Subcutaneous adipose tissue (tissue), 4 donors: ENCODE data around the gene IL17RB. TPM values are rescaled to one million over a fixed set of nuclear protein-coding genes. Genes with fewer than 3 reads are reported as not detected.

Experiments used
- total RNA-seq, 4 donors: library from RNA; depleted of rRNA; stranded (reverse); fragments of >200 nt; gene quantifications; one replicate each; pipeline ENCODE4 v1.1.0, GENCODE V29; 2016
- TF ChIP-seq, protein P1 (sequence below): fragments of 450-650 bp; IDR thresholded peaks from one replicate; pipeline ENCODE4 v1.5.1; 2016; ENCODE audit warnings: low read depth, mild to moderate bottlenecking, control low read depth, antibody characterized with exemption, moderate library complexity

IL17RB gene
- total RNA-seq: 1 to 10 TPM in 2 of 4 donors, under 1 TPM in 1, not detected in 1; 0.49 to 1.4 (median 1.1) TPM

- TF ChIP-seq, protein P1, sequence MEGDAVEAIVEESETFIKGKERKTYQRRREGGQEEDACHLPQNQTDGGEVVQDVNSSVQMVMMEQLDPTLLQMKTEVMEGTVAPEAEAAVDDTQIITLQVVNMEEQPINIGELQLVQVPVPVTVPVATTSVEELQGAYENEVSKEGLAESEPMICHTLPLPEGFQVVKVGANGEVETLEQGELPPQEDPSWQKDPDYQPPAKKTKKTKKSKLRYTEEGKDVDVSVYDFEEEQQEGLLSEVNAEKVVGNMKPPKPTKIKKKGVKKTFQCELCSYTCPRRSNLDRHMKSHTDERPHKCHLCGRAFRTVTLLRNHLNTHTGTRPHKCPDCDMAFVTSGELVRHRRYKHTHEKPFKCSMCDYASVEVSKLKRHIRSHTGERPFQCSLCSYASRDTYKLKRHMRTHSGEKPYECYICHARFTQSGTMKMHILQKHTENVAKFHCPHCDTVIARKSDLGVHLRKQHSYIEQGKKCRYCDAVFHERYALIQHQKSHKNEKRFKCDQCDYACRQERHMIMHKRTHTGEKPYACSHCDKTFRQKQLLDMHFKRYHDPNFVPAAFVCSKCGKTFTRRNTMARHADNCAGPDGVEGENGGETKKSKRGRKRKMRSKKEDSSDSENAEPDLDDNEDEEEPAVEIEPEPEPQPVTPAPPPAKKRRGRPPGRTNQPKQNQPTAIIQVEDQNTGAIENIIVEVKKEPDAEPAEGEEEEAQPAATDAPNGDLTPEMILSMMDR: no peak
These were observed at the start of gene IL17RB, which contains the start of gene CHDH for GRCh38 chr3:53846134-53846850. IL17RB (plus strand) TSS chr3:53846568; CDS start chr3:53846589, 21 bp downstream. CHDH (minus strand) TSS chr3:53846419; CDS start chr3:53824008, 22,411 bp downstream.

- TF ChIP-seq, protein P1: no peak
These were observed 48.2 kb upstream of the IL17RB start for GRCh38 chr3:53798144-53798543.

GRCh38 chr3:53799338-53799865 lies 47.0 kb upstream of the IL17RB start:
- TF ChIP-seq, protein P1: no peak

DNA sequence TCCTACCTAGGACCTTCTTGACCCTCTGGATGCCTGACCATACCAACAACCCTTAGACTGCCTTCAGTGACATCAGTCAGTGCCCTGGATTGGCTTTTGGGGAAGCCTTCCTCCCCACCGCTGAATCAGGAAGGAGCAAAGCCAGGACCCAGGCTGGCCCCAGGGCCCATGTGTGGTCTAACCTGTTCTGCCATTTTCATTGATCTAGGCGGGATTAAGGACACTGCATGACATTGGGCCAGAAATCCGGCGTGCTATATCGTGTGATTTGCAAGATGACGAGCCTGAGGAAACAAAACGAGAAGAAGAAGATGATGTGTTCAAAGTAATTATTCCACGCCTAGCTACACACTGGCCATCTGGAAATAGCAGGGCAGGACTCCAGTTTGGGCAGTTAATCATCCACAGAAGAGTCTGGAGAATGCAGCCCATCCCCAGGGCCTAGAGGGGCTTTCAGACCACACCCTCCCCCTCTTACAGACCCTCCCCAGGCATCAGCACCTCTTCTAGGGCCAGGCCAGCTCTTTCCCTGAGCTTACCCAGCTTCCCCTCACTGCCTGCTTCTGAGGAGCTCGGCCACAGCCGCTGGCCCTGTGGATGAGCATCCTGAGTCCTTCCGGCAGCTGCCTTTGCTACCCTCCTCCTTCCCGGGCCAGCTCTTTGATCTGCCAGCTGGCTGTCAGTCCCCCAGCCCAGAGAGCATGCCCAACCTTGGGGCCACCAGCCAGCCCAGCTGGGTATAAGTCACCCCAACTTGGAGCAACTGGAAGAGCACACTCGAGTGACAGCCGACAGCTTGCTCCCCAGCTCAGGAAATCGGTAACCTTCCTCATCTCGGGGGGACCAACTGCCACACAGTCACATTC lies 46.1 kb upstream of the IL17RB start:
- TF ChIP-seq, protein P1: no peak

DNA sequence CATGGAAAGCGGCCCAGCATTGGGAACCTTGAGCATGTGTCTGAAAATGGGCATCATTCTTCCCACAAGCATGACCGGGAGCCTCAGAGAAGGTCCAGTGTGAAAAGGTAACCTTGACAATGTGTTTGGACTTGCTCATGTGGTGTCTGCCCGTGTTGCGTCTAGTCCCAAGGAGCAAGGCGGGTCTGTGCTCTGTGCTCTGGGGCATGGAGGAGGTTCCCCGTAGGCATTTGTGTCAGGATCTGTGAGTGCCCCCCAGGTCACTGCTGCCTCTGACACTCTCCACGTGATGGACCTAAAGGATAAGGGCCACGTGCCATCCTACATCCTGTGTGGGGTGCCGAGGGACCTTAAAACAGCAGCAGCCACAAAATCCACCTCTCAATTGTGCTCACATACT lies 45.0 kb upstream of the IL17RB start:
- TF ChIP-seq, protein P1: no peak

GRCh38 chr3:53802256-53802880 lies 44.0 kb upstream of the IL17RB start:
- TF ChIP-seq, protein P1: no peak
